Mesothelial cell of epicardium (in vitro differentiated cells): ENCODE measurements around the gene RUNX2. TPM values are rescaled to one million over a fixed set of nuclear protein-coding genes. Genes with fewer than 3 reads are reported as not detected.

ENCODE experiments used
- DNase-seq, 2 experiments: peaks; one replicate each; pipeline ENCODE4 v3.0.0; 2021; ENCODE audit warnings: low spot score in 2 of 2; ENCODE audit not compliant: unreplicated experiment in 2 of 2
- H3K27ac Mint-ChIP-seq: 2 replicates; pipeline ENCODE4 v1.8.0; 2021; ENCODE audit warnings: mixed read lengths
- H3K27me3 Mint-ChIP-seq: 2 replicates; pipeline ENCODE4 v1.8.0; 2021; ENCODE audit warnings: low read depth, mixed read lengths
- H3K36me3 Mint-ChIP-seq: 2 replicates; pipeline ENCODE4 v1.8.0; 2021; ENCODE audit warnings: mixed read lengths
- H3K4me1 Mint-ChIP-seq: 2 replicates; pipeline ENCODE4 v1.8.0; 2021; ENCODE audit warnings: mixed read lengths
- H3K4me3 Mint-ChIP-seq: 2 replicates; pipeline ENCODE4 v1.8.0; 2021; ENCODE audit warnings: mild to moderate bottlenecking, moderate library complexity, mixed read lengths
- H3K9me3 Mint-ChIP-seq: 2 replicates; pipeline ENCODE4 v1.8.0; 2021; ENCODE audit warnings: mixed read lengths
- CTCF ChIP-seq: fragments of 200-600 bp; sonication (generic); IDR thresholded peaks from one replicate; pipeline ENCODE4 v1.5.0; 2021; ENCODE audit warnings: antibody characterized with exemption; ENCODE audit not compliant: unreplicated experiment
- total RNA-seq: library from RNA; stranded (reverse); gene quantifications from 3 replicates; pipeline ENCODE4 v1.2.1, GENCODE V29; 2021

The RUNX2 gene
- total RNA-seq, 1 donor from 2014 or later: 4.4 TPM

- Mint-ChIP-seq H3K27ac (peak overlapping the region; percentile 93), H3K9me3 (no peaks in the 10 kb centered on the region), H3K36me3 (no peaks in the 10 kb centered on the region), H3K4me3 (peak overlapping the region; percentile 0), H3K4me1 (peaks cover 67% of the 10 kb centered on the region), H3K27me3 (peaks cover 24% of the 10 kb centered on the region)
- DNase-seq: no peak
- no peak for TF ChIP-seq CTCF
Observed at GRCh38 chr6:45590226-45590625, 262.1 kb downstream of the RUNX2 start.

- no peak for TF ChIP-seq CTCF
- H3K9me3 Mint-ChIP-seq: no peaks in the 10 kb centered on the region
- H3K27me3 Mint-ChIP-seq: peaks cover 22% of the 10 kb centered on the region
- peak overlapping the region; percentile 0 for H3K4me3 Mint-ChIP-seq
- peak overlapping the region; percentile 93 for H3K27ac Mint-ChIP-seq
- H3K36me3 Mint-ChIP-seq: no peaks in the 10 kb centered on the region
- peaks cover 72% of the 10 kb centered on the region for H3K4me1 Mint-ChIP-seq
- DNase-seq: peak; percentile 49 to 72
Observed at GRCh38 chr6:45590696-45591184, 262.6 kb downstream of the RUNX2 start.

- no peaks in the 10 kb centered on the region for H3K36me3 Mint-ChIP-seq
- peaks cover 18% of the 10 kb centered on the region for H3K27me3 Mint-ChIP-seq
Observed at GRCh38 chr6:45591306-45591705, 263.2 kb downstream of the RUNX2 start.

GRCh38 chr6:45591890-45592289 is 263.8 kb downstream of the RUNX2 start:
- DNase-seq: no peak
- H3K27ac Mint-ChIP-seq: peak overlapping the region; percentile 83
- no peak overlapping the region for H3K4me3 Mint-ChIP-seq

More at GRCh38 chr6:45591306-45591705, 263.2 kb downstream of the RUNX2 start:
- Mint-ChIP-seq H3K4me3 (no peak overlapping the region), H3K9me3 (no peaks in the 10 kb centered on the region), H3K4me1 (peaks cover 75% of the 10 kb centered on the region), H3K27ac (peak overlapping the region; percentile 93)
- DNase-seq: no peak
- no peak for TF ChIP-seq CTCF

GRCh38 chr6:45592991-45593390 is 264.9 kb downstream of the RUNX2 start:
- no peak for TF ChIP-seq CTCF
- H3K27ac Mint-ChIP-seq: no peak overlapping the region
- H3K36me3 Mint-ChIP-seq: no peaks in the 10 kb centered on the region
- H3K27me3 Mint-ChIP-seq: peaks cover 13% of the 10 kb centered on the region
- H3K9me3 Mint-ChIP-seq: no peaks in the 10 kb centered on the region
- peaks cover 63% of the 10 kb centered on the region for H3K4me1 Mint-ChIP-seq
- DNase-seq: no peak
- no peak overlapping the region for H3K4me3 Mint-ChIP-seq

More at GRCh38 chr6:45591890-45592289, 263.8 kb downstream of the RUNX2 start:
- Mint-ChIP-seq H3K4me1 (peaks cover 74% of the 10 kb centered on the region), H3K27me3 (peaks cover 16% of the 10 kb centered on the region), H3K36me3 (no peaks in the 10 kb centered on the region), H3K9me3 (no peaks in the 10 kb centered on the region)
- no peak for TF ChIP-seq CTCF
